GM08714 (cell line): Measurements from ENCODE around the gene TRIM67.

ENCODE experiments used
- H3K4me3 ChIP-seq: fragments of 200-500 bp; sonication (Bioruptor generic); 2 replicates; pipeline ENCODE4 v1.5.1; 2014; ENCODE audit warnings: mild to moderate bottlenecking, low read length, inconsistent platforms
- ZNF274 ChIP-seq: IDR thresholded peaks from 2 replicates; pipeline ENCODE4 v1.6.1; 2012; ENCODE audit warnings: mild to moderate bottlenecking, low read depth, low read length

Gene TRIM67

GRCh38 chr1:231163830-231164427 is 2.1 kb downstream of the TRIM67 start:
- no peak for TF ChIP-seq ZNF274
- H3K4me3 ChIP-seq = no peak overlapping the region

GRCh38 chr1:231165371-231165770 is 3.5 kb downstream of the TRIM67 start:
- H3K4me3 ChIP-seq = no peak overlapping the region
- TF ChIP-seq ZNF274 = no peak

- no peak overlapping the region for H3K4me3 ChIP-seq
- TF ChIP-seq ZNF274 = no peak
These were observed 4.5 kb downstream of the TRIM67 start for GRCh38 chr1:231166398-231166797.

GRCh38 chr1:231170875-231171274 is 9.0 kb downstream of the TRIM67 start:
- no peak for TF ChIP-seq ZNF274
- H3K4me3 ChIP-seq = no peak overlapping the region

- no peak overlapping the region for H3K4me3 ChIP-seq
- TF ChIP-seq ZNF274 = no peak
These were observed 9.9 kb downstream of the TRIM67 start for GRCh38 chr1:231171623-231172197.

GRCh38 chr1:231172411-231172810 is 10.6 kb downstream of the TRIM67 start:
- no peak overlapping the region for H3K4me3 ChIP-seq
- no peak for TF ChIP-seq ZNF274

- H3K4me3 ChIP-seq = no peak overlapping the region
- no peak for TF ChIP-seq ZNF274
These were observed 14.6 kb downstream of the TRIM67 start for GRCh38 chr1:231176421-231176820.

GRCh38 chr1:231177226-231177625 is 15.4 kb downstream of the TRIM67 start:
- H3K4me3 ChIP-seq = no peak overlapping the region
- TF ChIP-seq ZNF274 = no peak

- H3K4me3 ChIP-seq = no peak overlapping the region
- TF ChIP-seq ZNF274 = no peak
These were observed 16.1 kb downstream of the TRIM67 start for GRCh38 chr1:231177936-231178335.

GRCh38 chr1:231178970-231179369 is 17.1 kb downstream of the TRIM67 start:
- TF ChIP-seq ZNF274 = no peak
- no peak overlapping the region for H3K4me3 ChIP-seq

GRCh38 chr1:231180034-231180433 is 18.2 kb downstream of the TRIM67 start:
- no peak overlapping the region for H3K4me3 ChIP-seq
- TF ChIP-seq ZNF274 = no peak

GRCh38 chr1:231181271-231181670 is 19.4 kb downstream of the TRIM67 start:
- TF ChIP-seq ZNF274 = no peak
- H3K4me3 ChIP-seq = no peak overlapping the region

- TF ChIP-seq ZNF274 = no peak
These were observed 20.5 kb downstream of the TRIM67 start for GRCh38 chr1:231182317-231182716.

GRCh38 chr1:231183639-231184590 is 22.1 kb downstream of the TRIM67 start:
- no peak for TF ChIP-seq ZNF274
- H3K4me3 ChIP-seq = no peak overlapping the region

More at GRCh38 chr1:231182317-231182716, 20.5 kb downstream of the TRIM67 start:
- no peak overlapping the region for H3K4me3 ChIP-seq

- no peak overlapping the region for H3K4me3 ChIP-seq
- no peak for TF ChIP-seq ZNF274
These were observed 23.0 kb downstream of the TRIM67 start for GRCh38 chr1:231184891-231185290.
